CD4-positive, alpha-beta T cell treated with Interleukin-6 at 100 ng/mL for 8 hours (primary cell): ENCODE results near the gene ARRDC5.
"Not testable (repeated sequence)": the region's sequence is repeated elsewhere in the genome, so short reads cannot be mapped to it uniquely, and the experiment has no call there.

Experiments
- DNase-seq: peaks from one replicate; pipeline ENCODE4 v3.0.0-alpha.2; 2020; ENCODE audit warnings: mixed read lengths, low spot score

ARRDC5 gene

GRCh38 chr19:4909897-4910593 lies 7.3 kb upstream of the ARRDC5 start:
- peak; percentile 91 for DNase-seq

DNA sequence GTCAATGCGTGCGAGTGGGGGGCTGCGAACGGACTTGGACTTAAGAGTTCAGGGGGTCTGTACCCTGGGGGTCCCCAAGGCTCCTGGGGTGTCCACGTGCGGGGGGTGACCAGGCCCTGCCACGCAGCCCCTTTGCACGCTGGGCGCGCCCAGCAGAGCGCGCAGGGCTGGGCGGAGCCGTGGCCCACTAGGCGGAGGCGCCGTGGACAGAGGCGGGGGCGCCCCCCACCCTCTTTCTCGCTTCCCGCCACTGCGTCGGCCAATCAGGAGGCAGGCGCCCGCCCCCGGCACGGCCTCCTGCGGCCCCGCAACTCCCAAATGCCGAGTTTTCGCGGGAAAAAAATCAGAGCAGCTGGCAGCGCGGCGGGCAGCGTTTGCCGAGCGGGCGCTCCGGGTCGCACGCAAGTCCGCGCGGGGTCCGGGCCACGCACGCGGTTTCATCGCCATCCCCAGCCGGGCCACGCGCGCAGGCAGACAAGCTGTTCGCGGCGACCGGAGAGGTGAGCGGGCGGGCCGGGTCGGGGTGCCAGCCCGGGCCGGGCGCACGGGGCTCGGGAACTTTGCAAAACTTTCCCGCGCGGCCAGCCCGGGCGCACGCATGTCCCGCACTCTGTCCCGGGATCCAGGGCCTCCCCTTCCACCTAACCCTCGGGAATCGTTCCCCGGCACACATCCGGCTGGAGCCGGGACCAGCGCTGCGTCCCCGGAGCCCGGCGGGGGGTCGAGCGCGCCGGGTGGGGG lies 6.6 kb upstream of the ARRDC5 start, which contains the start of gene UHRF1:
Gene UHRF1, plus strand, starts transcription at position 346 of the 741 bp plus-strand sequence. CDS start 1,385 bp downstream, outside the sequence.
- DNase-seq, result no peak

DNA sequence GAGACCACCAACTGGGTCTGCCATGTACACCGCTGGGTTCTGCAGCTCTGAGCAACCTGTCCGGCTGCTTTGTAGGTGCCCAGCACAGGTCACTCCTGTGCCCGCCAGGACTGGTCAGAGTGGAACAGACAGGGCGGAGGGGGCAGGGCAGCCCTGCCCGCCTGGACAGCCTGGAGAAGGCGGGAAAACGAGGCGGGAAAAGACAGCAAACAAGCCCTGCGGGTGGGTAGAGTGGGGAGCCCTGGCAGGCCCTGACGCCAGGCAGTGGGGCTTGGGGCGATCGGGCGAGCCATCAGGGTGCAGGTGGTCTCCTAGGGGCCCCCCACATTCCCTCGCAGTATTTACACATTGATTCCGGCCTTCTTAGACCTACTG lies 6.1 kb upstream of the ARRDC5 start:
- DNase-seq, result no peak

DNA sequence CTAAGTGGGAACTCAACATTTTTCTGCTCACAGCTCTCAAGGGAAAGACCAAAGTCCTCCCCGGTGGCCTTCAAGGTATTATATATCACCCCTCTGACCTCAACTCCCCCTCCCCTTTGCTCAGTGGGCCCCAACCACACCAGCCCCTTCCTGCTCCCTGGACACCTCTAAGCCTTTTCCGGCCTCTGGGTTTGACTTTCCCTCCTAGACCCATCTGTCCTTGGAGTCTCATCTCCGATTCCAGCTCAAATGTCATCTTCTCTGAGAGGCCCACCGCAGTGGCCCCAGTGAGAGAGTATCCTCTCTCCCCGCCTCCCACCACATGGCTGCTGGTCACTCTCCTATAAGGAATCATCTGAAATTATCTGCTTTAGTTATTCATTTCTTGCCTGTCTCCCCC lies 5.7 kb upstream of the ARRDC5 start:
- no peak for DNase-seq

DNA sequence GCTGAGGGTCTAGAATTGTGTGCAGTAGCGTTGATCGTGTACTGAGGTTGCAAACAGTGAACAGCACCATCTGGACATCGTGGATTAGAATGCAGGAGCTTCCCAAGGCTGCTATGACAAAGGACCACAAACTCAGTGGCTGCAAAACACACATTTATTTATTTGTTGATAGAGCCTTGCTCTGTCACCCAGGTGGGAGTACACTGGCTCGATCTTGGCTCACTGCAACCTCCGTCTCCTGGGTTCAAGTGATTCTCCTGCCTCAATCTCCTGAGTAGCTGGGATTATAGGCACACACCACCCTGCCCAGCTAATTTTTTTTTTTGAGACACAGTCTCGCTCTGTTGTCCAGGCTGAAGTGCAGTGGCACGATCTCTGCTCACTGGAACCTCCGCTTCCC lies 4.3 kb upstream of the ARRDC5 start:
- DNase-seq, result no peak

DNA sequence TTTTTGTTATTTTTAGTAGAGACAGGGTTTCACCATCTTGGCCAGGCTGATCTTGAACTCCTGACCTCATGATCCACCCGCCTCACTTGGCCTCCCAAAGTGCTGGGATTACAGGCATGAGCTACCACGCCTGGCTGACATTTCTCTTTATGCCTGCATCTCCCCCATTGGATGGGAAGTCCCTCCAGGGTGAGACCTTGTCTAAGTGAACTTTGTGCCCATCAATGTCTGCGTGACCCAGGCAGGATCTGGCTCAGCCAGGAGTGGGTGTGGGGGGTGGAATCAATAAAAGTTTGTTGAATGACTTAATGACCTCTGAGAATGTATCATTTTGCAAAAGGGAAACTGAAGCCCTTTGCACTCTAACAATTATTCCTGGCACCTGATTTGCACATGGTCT lies 1.8 kb upstream of the ARRDC5 start:
- DNase-seq, result no peak

DNA sequence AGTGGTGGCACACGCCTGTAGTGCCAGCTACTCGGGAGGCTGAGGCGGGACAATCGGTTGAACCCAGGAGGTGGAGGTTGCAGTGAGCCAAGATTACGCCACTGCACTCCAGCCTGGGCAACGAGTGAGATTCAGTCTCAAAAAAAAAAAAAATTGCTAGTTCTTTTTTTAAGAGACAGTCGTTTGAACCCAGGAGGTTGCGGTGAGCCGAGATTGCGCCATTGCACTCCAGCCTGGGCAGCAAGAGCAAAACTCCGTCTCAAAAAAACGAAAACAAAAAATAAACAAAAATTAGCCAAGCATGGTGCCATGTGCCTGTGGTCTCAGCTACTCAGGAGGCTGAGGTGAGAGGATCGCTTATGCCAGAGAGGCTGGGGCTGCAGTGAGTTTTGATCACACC lies 1.8 kb downstream of the ARRDC5 start:
- DNase-seq, result not testable (repeated sequence)

- no peak for DNase-seq
These were observed 5.5 kb downstream of the ARRDC5 start for GRCh38 chr19:4897146-4897545.

GRCh38 chr19:4896372-4896771 lies 6.3 kb downstream of the ARRDC5 start:
- no peak for DNase-seq

- not testable (repeated sequence) for DNase-seq
These were observed 9.7 kb downstream of the ARRDC5 start for GRCh38 chr19:4892962-4893361.

DNA sequence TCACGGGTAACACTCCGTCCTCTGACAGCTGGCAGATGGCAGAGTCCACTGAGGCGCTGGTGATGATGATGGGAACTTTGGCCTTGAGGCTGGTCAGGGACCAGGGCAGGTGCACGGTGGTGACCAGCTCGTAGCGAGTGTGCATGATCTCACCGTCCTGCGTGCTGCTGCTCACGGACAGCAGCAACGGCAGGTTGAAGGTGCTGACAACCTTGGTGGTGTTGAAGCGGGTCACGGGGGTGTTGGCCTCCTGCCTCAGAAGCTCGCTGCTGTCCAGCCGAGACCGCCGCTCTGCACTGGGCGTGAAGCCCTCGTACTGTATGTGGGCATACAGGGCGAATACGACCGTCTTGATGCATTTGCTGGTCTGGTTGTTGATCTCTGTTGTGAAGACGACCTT lies 11.6 kb downstream of the ARRDC5 start:
- DNase-seq, result no peak

GRCh38 chr19:4889034-4889815 lies 13.5 kb downstream of the ARRDC5 start:
- no peak for DNase-seq

DNA sequence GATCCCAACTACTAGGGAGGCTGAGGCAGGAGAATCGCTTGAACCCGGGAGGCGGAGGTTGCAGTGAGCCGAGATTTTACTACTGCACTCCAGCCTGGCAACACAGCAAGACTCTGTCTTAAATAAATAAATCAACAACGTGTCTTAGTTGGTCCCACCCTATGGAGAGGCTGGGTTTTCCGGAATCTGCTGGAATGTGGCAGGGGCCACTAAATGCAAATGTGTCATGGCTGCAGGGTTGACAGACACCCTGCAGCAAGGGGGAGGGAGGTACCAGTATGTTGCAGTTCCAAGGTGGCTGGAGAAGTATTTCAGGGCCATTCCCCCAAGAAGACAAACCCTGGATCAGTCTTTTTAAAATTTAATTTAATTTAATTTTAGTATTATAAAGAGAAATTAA lies 14.9 kb downstream of the ARRDC5 start:
- DNase-seq, result not testable (repeated sequence)

GRCh38 chr19:4884993-4885392 lies 17.7 kb downstream of the ARRDC5 start:
- not testable (repeated sequence) for DNase-seq

GRCh38 chr19:4882874-4883273 lies 19.8 kb downstream of the ARRDC5 start:
- DNase-seq, result not testable (repeated sequence)

DNA sequence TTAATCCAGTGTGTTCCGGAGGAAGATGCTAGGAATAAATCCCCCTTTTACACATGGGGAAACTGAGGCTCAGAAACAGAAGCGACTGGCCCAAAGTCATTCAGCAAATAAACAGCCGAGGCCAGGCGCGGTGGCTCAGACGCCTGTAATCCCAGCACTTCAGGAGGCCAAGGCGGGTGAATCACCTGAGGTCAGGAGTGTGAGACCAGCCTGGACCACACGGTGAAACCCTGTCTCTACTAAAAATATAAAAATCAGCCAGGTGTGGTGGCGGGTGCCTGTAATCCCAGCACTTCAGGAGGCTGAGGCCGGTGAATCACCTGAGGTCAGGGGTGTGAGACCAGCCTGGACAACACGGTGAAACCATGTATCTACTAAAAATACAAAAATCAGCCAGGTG lies 23.7 kb downstream of the ARRDC5 start:
- DNase-seq, result no peak

DNA sequence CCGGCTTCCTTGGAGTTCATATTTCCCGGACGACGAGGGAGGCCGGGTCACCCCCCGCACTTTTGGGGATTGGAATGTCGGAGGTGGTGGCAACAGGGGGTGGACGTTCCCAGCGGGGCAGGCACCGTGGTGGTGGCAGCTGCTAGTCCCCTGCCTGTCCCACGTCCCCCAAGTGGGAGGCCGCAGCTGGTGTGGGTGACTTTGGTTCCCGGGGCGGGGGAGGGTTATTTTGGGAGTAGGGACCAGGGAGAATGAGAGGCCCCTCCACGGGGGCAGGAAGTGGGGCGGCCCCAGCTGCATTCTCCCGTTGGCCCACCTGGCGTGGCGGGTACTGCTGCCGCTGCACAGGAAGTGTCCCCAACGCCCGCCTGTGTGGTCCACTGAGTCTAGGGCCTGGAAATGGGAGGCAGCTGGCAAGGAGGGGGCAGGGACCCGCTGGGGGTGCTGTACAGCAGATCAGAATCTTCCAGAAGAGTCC lies 24.2 kb downstream of the ARRDC5 start:
- DNase-seq, result no peak

DNA sequence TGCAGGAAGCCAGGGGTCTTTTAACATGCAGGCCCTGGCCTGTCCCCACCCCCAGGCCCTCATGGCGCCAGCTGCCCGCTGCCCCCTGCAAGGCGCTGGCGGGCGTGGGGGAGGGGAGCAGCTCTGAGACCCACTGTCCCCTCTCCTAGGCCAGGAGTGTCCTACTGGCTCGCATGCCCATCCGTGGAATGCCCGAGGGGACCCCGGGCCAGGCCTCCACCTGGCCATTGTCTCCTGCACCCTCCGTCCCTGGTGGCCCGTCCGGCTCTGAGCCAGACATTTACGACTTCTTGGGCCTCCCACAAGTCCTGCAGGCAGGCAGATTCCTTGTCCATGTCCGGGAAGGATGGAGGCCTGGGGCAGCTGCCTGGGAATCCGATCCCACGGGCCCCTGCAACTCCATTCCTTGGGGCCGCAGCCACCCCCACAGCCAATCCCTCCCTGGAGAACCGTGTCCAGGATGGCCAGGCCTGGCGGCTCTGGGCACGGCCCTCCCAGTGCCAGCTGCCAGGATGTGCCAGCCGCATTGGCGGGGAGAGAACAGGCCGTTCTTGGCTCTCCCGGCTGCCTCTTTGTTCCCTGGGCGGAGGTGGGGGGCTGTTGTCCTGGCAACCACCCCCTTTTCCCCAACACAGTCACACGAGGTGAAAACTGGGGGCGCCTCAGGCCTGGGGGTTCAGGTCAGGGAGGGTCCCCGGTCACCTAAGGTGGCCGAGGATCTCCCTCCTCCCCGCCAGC lies 24.8 kb downstream of the ARRDC5 start:
- no peak for DNase-seq

DNA sequence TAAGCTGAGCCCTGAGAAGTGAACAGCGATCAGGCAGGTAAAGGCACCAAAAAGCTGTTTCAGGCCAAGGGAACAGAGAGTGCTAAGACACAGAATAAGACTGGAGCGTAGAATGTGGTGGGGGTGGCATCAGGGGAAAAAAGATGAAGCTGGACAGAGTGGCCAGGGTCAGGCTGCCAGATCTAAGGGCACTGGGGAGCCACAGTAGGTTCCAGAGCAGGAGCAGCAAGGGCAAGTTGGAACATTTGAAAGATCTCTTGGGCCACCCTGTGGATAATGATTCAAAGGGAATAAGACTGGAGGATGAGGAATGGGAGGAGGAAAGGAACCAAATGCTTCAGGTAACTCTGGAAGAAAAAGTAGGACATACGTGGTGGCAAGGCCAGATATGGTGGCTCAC lies 28.8 kb downstream of the ARRDC5 start:
- no peak for DNase-seq

DNA sequence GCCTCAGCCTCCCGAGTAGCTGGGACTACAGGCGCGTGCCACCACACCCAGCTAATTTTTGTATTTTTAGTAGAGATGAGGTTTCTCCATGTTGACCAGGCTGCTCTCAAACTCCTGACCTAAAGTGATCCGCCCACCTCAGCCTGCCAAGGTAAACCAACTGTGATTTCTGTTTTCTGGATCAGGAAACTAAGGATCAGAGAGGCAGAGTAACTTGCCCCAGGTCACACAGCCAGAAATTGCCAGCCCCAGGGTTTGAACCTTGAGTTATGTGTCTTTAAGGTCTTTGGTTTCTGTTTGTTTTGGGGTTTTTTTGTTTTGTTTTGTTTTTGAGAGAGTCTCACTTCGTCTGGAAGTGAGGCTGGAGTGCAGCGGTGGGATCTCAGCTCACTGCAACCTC lies 31.0 kb downstream of the ARRDC5 start:
- no peak for DNase-seq

GRCh38 chr19:4870025-4870700 lies 32.5 kb downstream of the ARRDC5 start:
- no peak for DNase-seq
